ENCODE data around the gene CYP2W1.
"Not testable (repeated sequence)": the region's sequence is repeated elsewhere in the genome, so short reads cannot be mapped to it uniquely, and the experiment has no call there.

DNA sequence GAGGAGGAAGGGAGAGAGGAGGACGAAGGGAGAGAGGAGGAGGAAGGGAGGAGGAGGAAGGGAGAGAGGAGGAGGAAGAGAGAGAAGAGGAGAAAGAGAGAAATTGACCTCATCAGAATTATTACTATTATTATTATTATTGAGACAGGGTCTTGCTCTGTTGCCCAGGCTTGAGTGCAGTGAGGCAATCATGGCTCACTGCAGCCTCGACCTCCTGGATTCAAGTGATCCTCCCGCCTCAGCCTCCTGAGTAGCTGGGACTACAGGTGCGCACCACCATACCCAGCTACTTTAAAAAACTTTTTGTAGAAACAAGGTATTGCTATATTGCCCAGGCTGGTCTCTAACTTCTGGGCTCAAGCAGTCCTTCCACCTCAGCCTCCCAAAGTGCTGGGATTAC lies 39.2 kb upstream of the CYP2W1 start:
- TF ChIP-seq, protein P1, sequence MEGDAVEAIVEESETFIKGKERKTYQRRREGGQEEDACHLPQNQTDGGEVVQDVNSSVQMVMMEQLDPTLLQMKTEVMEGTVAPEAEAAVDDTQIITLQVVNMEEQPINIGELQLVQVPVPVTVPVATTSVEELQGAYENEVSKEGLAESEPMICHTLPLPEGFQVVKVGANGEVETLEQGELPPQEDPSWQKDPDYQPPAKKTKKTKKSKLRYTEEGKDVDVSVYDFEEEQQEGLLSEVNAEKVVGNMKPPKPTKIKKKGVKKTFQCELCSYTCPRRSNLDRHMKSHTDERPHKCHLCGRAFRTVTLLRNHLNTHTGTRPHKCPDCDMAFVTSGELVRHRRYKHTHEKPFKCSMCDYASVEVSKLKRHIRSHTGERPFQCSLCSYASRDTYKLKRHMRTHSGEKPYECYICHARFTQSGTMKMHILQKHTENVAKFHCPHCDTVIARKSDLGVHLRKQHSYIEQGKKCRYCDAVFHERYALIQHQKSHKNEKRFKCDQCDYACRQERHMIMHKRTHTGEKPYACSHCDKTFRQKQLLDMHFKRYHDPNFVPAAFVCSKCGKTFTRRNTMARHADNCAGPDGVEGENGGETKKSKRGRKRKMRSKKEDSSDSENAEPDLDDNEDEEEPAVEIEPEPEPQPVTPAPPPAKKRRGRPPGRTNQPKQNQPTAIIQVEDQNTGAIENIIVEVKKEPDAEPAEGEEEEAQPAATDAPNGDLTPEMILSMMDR (IDR thresholded peaks at IDR 0.05 in 8 of 11, conservative IDR thresholded peaks at IDR 0.05 in 3 of 11), result not testable (repeated sequence)
- TF ChIP-seq POLR2A, POLR2AphosphoS5 (IDR thresholded peaks at IDR 0.05): not testable (repeated sequence)
